Measurements from ENCODE around the gene RASAL2.
"Not testable (repeated sequence)": the region's sequence is repeated elsewhere in the genome, so short reads cannot be mapped to it uniquely, and the experiment has no call there.

RASAL2 gene

DNA sequence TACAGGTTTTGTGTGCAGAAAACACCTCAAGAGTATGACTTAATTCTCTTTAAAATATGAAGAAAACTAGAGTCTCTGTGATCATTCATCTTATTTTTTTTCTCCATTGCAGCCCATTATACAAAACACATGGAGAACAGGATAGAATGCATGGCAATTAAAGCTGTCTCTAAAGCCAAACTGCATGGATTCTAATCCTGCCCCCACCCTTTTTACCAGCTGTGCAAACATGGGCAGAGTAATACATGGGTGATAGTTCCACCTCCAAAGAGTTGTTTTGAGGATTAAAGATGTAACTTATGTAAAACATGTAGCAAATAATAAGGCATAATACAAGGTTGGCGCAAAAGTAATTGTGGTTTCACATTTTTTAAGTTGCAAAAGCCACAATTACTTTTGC lies 288.5 kb downstream of the RASAL2 start:
- Histone ChIP-seq H3K27ac (ENCODE audit: low read length) (no peak overlapping the region), H3K4me3 (ENCODE audit: low read length in 2 of 2) (no peak overlapping the region), H3K9ac (ENCODE audit: low read length in 2 of 2) (no peak overlapping the region), H3K9me3 (ENCODE audit: control insufficient read depth in 2 of 2, low read length in 2 of 2) (no peaks in the 10 kb centered on the region), H3K36me3 (ENCODE audit: control insufficient read depth in 2 of 2, insufficient read depth in 2 of 2, low read length in 2 of 2) (no peaks in the 10 kb centered on the region), H3K27me3 (ENCODE audit: control insufficient read depth in 1 of 2, insufficient read depth in 2 of 2, low read length in 2 of 2) (no peaks in the 10 kb centered on the region), H3K4me1 (ENCODE audit: control insufficient read depth, insufficient read depth, low read length) (no peaks in the 10 kb centered on the region)

DNA sequence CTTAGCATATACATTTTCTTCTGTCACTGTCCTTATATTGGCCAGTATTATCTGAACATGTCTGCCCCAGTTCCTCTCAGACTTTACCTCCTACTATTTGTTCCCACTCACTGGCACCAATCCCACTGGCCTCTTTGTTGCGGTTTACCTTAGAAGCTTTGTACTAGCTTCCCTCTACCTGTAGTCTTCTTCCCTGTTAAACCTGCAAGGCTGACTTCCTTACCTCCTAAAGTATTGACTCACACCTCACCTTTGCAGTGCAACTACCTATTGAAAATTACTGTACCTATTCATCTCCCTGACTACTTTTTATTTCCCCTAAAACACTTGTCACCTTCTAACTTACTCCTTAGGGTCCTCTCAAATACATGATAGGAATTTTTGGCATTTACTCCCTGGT lies 291.8 kb downstream of the RASAL2 start:
- no peaks in the 10 kb centered on the region for H3K4me1 ChIP-seq (ENCODE audit: control insufficient read depth, insufficient read depth, low read length)
- H3K27ac ChIP-seq (ENCODE audit: low read length) = no peak overlapping the region
- H3K27me3 ChIP-seq (ENCODE audit: control insufficient read depth in 1 of 2, insufficient read depth in 2 of 2, low read length in 2 of 2) = no peaks in the 10 kb centered on the region
- no peak overlapping the region for H3K9ac ChIP-seq (ENCODE audit: low read length in 2 of 2)
- H3K4me3 ChIP-seq (ENCODE audit: low read length in 2 of 2) = no peak overlapping the region
- no peaks in the 10 kb centered on the region for H3K9me3 ChIP-seq (ENCODE audit: control insufficient read depth in 2 of 2, low read length in 2 of 2)
- no peaks in the 10 kb centered on the region for H3K36me3 ChIP-seq (ENCODE audit: control insufficient read depth in 2 of 2, insufficient read depth in 2 of 2, low read length in 2 of 2)

DNA sequence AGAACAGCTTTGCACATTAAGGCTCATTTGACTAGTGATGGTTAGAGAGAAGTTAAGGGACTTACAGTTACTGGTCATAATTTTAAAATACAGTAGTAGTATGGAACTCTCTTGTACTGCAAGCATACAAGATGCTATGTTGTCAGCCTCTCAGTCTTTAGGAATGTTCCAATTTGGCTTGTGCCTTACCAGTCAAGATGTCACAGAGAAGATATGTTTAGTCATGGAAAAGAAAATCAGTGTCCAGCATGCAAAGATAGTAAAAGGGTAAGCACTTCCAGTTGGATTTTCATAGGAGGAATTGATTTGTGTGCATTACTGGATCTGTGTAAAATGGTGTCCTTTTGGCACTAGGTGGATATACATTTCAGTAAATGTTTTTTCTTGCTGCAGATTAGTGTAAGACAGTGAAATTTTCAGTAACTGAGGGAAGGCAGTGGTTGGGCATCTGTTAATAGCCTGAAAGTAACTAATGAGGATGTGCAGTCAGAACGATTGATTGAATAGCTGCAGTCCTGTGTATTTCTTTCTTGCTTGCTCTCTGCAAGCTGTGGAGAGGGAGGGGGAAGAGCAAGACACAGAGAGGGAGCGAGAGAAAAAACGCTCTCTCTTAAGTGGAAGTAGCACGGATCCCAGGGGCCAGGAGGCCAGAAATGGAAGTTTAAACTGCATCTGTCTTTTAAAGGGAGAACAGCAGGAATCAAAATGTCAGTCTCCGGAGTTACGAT lies 294.7 kb downstream of the RASAL2 start:
- Histone ChIP-seq H3K4me1 (ENCODE audit: control insufficient read depth, insufficient read depth, low read length) (no peaks in the 10 kb centered on the region), H3K9me3 (ENCODE audit: control insufficient read depth in 2 of 2, low read length in 2 of 2) (no peaks in the 10 kb centered on the region), H3K36me3 (ENCODE audit: control insufficient read depth in 2 of 2, insufficient read depth in 2 of 2, low read length in 2 of 2) (no peaks in the 10 kb centered on the region), H3K4me3 (ENCODE audit: low read length in 2 of 2) (no peak overlapping the region), H3K27ac (ENCODE audit: low read length) (no peak overlapping the region), H3K9ac (ENCODE audit: low read length in 2 of 2) (peak overlapping the region in 1 of 2 donors; percentile 12), H3K27me3 (ENCODE audit: control insufficient read depth in 1 of 2, insufficient read depth in 2 of 2, low read length in 2 of 2) (no peaks in the 10 kb centered on the region)

DNA sequence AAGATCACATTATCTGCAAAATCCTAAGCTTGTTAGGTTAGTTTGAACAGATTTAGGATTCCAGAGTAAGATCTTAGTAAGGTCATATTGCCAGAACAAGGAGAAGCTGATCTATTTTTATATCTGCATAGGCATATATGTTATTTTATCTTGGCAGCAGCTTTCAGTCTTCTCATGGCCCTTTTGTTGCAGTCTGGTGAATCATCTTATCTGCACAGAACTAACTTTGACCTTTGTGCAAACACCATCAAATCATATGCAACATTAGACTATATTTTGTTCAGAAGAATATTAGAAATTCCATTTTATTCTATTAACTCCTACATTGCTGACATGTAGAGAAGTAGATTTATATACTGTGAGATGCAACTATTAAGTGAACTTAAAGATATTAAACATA lies 295.5 kb downstream of the RASAL2 start:
- no peak overlapping the region for H3K9ac ChIP-seq (ENCODE audit: low read length in 2 of 2)
- no peaks in the 10 kb centered on the region for H3K4me1 ChIP-seq (ENCODE audit: control insufficient read depth, insufficient read depth, low read length)

DNA sequence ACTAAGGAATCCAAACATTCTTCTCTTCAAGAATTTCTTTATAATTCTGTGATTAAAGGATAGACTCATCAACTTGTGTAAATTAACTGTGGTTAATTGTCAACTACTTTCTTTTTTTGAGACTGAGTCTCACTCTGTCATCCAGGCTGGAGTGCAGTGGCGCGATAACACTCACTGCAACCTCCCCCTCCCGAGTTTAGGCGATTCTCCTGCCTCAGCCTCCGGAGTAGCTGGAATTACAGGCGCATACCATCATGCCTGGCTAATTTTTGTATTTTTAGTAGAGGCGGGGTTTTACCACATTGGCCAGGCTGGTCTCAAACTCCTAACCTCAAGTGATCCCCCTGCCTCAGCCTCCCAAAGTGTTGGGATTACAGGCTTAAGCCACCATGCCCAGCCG lies 296.4 kb downstream of the RASAL2 start:
- not testable (repeated sequence) for H3K4me3 ChIP-seq (ENCODE audit: low read length in 2 of 2); H3K9me3 ChIP-seq (ENCODE audit: control insufficient read depth in 2 of 2, low read length in 2 of 2); H3K4me1 ChIP-seq (ENCODE audit: control insufficient read depth, insufficient read depth, low read length); H3K9ac ChIP-seq (ENCODE audit: low read length in 2 of 2); H3K27me3 ChIP-seq (ENCODE audit: control insufficient read depth in 1 of 2, insufficient read depth in 2 of 2, low read length in 2 of 2); H3K36me3 ChIP-seq (ENCODE audit: control insufficient read depth in 2 of 2, insufficient read depth in 2 of 2, low read length in 2 of 2); H3K27ac ChIP-seq (ENCODE audit: low read length)

More for the DNA sequence above, 295.5 kb downstream of the RASAL2 start:
- no peaks in the 10 kb centered on the region for H3K27me3 ChIP-seq (ENCODE audit: control insufficient read depth in 1 of 2, insufficient read depth in 2 of 2, low read length in 2 of 2)
- no peaks in the 10 kb centered on the region for H3K36me3 ChIP-seq (ENCODE audit: control insufficient read depth in 2 of 2, insufficient read depth in 2 of 2, low read length in 2 of 2)
- H3K27ac ChIP-seq (ENCODE audit: low read length) = no peak overlapping the region
- H3K4me3 ChIP-seq (ENCODE audit: low read length in 2 of 2) = no peak overlapping the region
- H3K9me3 ChIP-seq (ENCODE audit: control insufficient read depth in 2 of 2, low read length in 2 of 2) = no peaks in the 10 kb centered on the region

DNA sequence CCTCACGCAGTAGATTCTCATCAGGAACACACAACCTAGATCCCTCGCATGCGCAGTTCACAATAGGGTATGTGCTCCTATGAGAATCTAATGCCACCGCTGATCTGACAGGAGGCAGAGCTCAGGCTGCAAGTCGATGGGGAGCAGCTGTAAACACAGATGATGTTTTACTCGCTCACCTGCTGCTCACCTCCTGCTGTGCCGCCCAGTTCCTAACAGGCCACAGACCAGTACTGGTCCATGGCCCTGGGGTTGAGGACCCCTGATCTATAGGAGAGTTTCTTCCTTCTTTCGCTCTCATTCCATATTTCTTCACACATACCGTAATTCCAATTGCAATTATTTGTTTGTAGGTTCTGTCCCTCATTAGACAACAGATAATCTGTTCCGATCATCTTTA lies 299.5 kb downstream of the RASAL2 start:
- H3K9me3 ChIP-seq (ENCODE audit: control insufficient read depth in 2 of 2, low read length in 2 of 2) = no peaks in the 10 kb centered on the region
- no peak overlapping the region for H3K4me3 ChIP-seq (ENCODE audit: low read length in 2 of 2)
- no peaks in the 10 kb centered on the region for H3K36me3 ChIP-seq (ENCODE audit: control insufficient read depth in 2 of 2, insufficient read depth in 2 of 2, low read length in 2 of 2)
- no peaks in the 10 kb centered on the region for H3K4me1 ChIP-seq (ENCODE audit: control insufficient read depth, insufficient read depth, low read length)
- no peak overlapping the region for H3K27ac ChIP-seq (ENCODE audit: low read length)
- no peaks in the 10 kb centered on the region for H3K27me3 ChIP-seq (ENCODE audit: control insufficient read depth in 1 of 2, insufficient read depth in 2 of 2, low read length in 2 of 2)
- no peak overlapping the region for H3K9ac ChIP-seq (ENCODE audit: low read length in 2 of 2)

DNA sequence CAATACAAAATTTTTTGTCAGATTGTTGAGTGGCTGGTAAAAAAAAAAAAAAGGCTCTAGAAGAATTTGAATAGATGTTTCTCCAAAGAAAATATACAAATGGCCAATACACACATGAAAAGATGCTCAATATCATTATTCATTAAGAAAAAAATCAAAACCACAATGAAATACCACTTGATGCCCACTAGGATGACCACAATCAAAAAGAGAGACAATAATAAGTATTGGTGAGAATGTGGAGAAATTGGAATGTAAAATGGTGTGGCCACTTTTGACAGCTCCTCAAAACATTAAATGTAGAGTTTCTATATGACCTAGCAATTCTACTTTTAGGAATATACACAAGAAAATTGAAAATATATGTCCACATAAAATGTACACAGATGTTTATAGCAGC lies 302.9 kb downstream of the RASAL2 start:
- no peaks in the 10 kb centered on the region for H3K36me3 ChIP-seq (ENCODE audit: control insufficient read depth in 2 of 2, insufficient read depth in 2 of 2, low read length in 2 of 2)
- no peak overlapping the region for H3K9ac ChIP-seq (ENCODE audit: low read length in 2 of 2)
- H3K4me3 ChIP-seq (ENCODE audit: low read length in 2 of 2) = no peak overlapping the region
- H3K9me3 ChIP-seq (ENCODE audit: control insufficient read depth in 2 of 2, low read length in 2 of 2) = no peaks in the 10 kb centered on the region
- no peaks in the 10 kb centered on the region for H3K4me1 ChIP-seq (ENCODE audit: control insufficient read depth, insufficient read depth, low read length)
- no peak overlapping the region for H3K27ac ChIP-seq (ENCODE audit: low read length)
- H3K27me3 ChIP-seq (ENCODE audit: control insufficient read depth in 1 of 2, insufficient read depth in 2 of 2, low read length in 2 of 2) = no peaks in the 10 kb centered on the region

DNA sequence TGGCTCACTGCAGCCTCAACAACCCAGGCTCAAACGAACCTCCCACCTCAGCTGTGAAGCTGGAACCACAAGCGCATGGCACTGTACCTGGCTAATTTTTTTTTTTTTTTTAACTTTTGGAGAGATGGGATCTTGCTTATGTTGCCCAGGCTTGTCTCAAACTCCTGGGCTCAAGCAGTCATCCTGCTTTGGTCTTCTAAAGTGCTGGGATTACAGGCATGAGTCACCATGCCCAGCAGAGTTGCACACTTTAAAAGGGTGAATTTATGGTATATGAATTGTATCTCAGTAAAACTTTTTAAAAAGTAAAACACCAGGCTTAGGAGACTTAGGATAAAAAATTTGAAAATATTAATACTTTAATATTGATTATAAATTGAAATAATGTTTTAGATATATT lies 303.8 kb downstream of the RASAL2 start:
- no peak overlapping the region for H3K9ac ChIP-seq (ENCODE audit: low read length in 2 of 2)
- H3K9me3 ChIP-seq (ENCODE audit: control insufficient read depth in 2 of 2, low read length in 2 of 2) = no peaks in the 10 kb centered on the region
- no peaks in the 10 kb centered on the region for H3K4me1 ChIP-seq (ENCODE audit: control insufficient read depth, insufficient read depth, low read length)
- H3K27ac ChIP-seq (ENCODE audit: low read length) = no peak overlapping the region
- H3K4me3 ChIP-seq (ENCODE audit: low read length in 2 of 2) = no peak overlapping the region
- H3K36me3 ChIP-seq (ENCODE audit: control insufficient read depth in 2 of 2, insufficient read depth in 2 of 2, low read length in 2 of 2) = no peaks in the 10 kb centered on the region
- no peaks in the 10 kb centered on the region for H3K27me3 ChIP-seq (ENCODE audit: control insufficient read depth in 1 of 2, insufficient read depth in 2 of 2, low read length in 2 of 2)

DNA sequence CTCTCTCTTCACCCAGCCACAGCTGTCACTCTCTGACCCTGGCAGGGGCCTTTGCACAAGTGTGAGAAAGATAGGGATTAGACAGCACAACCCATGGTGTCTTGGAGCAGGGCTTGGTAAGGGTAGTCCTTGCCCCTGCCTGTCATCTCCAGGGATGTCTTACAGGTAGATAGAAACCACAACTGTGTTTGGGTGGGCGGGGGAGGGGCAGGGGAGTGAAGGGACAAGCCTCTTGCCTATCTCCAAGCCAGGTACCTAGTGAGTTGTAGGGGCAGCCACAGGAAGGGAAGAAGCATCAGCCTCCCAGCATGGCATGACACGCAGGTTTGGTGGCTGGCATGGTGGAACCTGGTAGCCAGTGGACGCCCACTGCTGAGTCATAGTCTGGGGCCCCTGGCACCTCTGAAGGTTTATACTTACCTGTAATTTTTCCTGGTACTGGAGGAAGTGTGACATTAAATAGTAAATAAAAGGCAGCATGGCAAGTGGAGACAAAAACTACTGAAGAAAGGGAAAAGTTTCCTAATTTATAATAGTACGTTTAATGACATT lies 305.3 kb downstream of the RASAL2 start:
- Histone ChIP-seq H3K27ac (ENCODE audit: low read length) (no peak overlapping the region), H3K9me3 (ENCODE audit: control insufficient read depth in 2 of 2, low read length in 2 of 2) (no peaks in the 10 kb centered on the region), H3K9ac (ENCODE audit: low read length in 2 of 2) (no peak overlapping the region), H3K4me1 (ENCODE audit: control insufficient read depth, insufficient read depth, low read length) (no peaks in the 10 kb centered on the region), H3K4me3 (ENCODE audit: low read length in 2 of 2) (no peak overlapping the region), H3K36me3 (ENCODE audit: control insufficient read depth in 2 of 2, insufficient read depth in 2 of 2, low read length in 2 of 2) (no peaks in the 10 kb centered on the region), H3K27me3 (ENCODE audit: control insufficient read depth in 1 of 2, insufficient read depth in 2 of 2, low read length in 2 of 2) (no peaks in the 10 kb centered on the region)

DNA sequence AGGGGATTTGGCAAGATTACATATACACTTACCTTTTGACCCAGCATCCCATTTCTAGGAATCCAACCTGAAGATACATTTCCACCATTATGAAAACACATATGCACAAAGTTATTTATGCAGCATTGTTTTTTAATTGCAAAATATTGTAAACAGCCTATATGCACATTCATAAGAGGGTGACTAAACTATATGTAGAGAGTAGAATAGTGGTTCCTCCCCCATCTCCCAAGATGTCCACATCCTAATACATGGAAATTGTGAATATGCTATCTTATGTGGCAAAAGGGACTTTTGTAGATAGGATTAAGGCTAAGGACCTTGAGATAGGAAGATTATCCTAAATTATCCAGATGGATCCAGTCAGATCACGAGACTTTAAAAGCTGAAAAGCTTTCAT lies 311.2 kb downstream of the RASAL2 start:
- Histone ChIP-seq H3K27me3 (ENCODE audit: control insufficient read depth in 1 of 2, insufficient read depth in 2 of 2, low read length in 2 of 2) (no peaks in the 10 kb centered on the region), H3K27ac (ENCODE audit: low read length) (no peak overlapping the region), H3K9me3 (ENCODE audit: control insufficient read depth in 2 of 2, low read length in 2 of 2) (no peaks in the 10 kb centered on the region), H3K4me1 (ENCODE audit: control insufficient read depth, insufficient read depth, low read length) (no peaks in the 10 kb centered on the region), H3K36me3 (ENCODE audit: control insufficient read depth in 2 of 2, insufficient read depth in 2 of 2, low read length in 2 of 2) (no peaks in the 10 kb centered on the region), H3K4me3 (ENCODE audit: low read length in 2 of 2) (no peak overlapping the region), H3K9ac (ENCODE audit: low read length in 2 of 2) (no peak overlapping the region)

DNA sequence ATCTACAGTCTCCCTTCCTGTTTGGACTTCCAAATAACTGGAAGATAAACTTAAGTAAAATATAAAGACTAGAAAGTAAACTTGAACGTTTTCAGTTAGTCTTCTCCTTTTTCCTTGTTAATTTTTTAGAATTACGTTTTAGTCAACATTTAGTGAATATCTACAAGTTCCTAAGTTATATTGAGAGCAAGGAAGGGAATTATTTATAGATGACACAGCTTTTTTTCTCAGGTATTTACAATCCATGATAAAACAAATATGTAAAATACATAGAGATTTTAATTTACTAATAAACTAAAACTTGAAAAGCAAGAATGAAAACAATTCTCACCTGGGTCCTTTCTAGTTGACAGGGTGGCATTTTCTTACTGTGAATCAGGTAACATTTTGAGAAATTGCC lies 313.3 kb downstream of the RASAL2 start:
- Histone ChIP-seq H3K9me3 (ENCODE audit: control insufficient read depth in 2 of 2, low read length in 2 of 2) (no peaks in the 10 kb centered on the region), H3K27ac (ENCODE audit: low read length) (no peak overlapping the region), H3K36me3 (ENCODE audit: control insufficient read depth in 2 of 2, insufficient read depth in 2 of 2, low read length in 2 of 2) (no peaks in the 10 kb centered on the region), H3K4me3 (ENCODE audit: low read length in 2 of 2) (no peak overlapping the region), H3K4me1 (ENCODE audit: control insufficient read depth, insufficient read depth, low read length) (no peaks in the 10 kb centered on the region), H3K27me3 (ENCODE audit: control insufficient read depth in 1 of 2, insufficient read depth in 2 of 2, low read length in 2 of 2) (no peaks in the 10 kb centered on the region), H3K9ac (ENCODE audit: low read length in 2 of 2) (no peak overlapping the region)
